ENCODE data around the gene DLX5. TPM values are rescaled to one million over a fixed set of nuclear protein-coding genes. Genes with fewer than 3 reads are reported as not detected.

Gene DLX5
- total RNA-seq, 4 donors from 2014 or later = 0.26 to 5.9 (median 0.52) TPM; not detected in 1

- H3K27me3 ChIP-seq = peaks cover 18 to 91% of the 10 kb centered on the region in 2 donors
Measured at GRCh38 chr7:96996111-96996957, 28.3 kb downstream of the DLX5 start.

GRCh38 chr7:96995406-96996110 lies 29.1 kb downstream of the DLX5 start:
- no peak for DNase-seq
- H3K4me1 ChIP-seq = no peaks in the 10 kb centered on the region
- H3K9me3 ChIP-seq = no peaks in the 10 kb centered on the region
- intact Hi-C loops (cut with DNase I; ENCODE audit: low total_unique reads) = no loop called here
- no peaks in the 10 kb centered on the region for H3K36me3 ChIP-seq
- no peak overlapping the region for H3K4me3 ChIP-seq
- H3K27me3 ChIP-seq = peaks cover 18 to 92% of the 10 kb centered on the region in 2 donors
- TF ChIP-seq POLR2A (IDR thresholded peaks at IDR 0.05) = no peak
- TF ChIP-seq, protein P1, sequence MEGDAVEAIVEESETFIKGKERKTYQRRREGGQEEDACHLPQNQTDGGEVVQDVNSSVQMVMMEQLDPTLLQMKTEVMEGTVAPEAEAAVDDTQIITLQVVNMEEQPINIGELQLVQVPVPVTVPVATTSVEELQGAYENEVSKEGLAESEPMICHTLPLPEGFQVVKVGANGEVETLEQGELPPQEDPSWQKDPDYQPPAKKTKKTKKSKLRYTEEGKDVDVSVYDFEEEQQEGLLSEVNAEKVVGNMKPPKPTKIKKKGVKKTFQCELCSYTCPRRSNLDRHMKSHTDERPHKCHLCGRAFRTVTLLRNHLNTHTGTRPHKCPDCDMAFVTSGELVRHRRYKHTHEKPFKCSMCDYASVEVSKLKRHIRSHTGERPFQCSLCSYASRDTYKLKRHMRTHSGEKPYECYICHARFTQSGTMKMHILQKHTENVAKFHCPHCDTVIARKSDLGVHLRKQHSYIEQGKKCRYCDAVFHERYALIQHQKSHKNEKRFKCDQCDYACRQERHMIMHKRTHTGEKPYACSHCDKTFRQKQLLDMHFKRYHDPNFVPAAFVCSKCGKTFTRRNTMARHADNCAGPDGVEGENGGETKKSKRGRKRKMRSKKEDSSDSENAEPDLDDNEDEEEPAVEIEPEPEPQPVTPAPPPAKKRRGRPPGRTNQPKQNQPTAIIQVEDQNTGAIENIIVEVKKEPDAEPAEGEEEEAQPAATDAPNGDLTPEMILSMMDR (IDR thresholded peaks at IDR 0.05) = no peak
- no peak overlapping the region for H3K27ac ChIP-seq

More at GRCh38 chr7:96996111-96996957, 28.3 kb downstream of the DLX5 start:
- intact Hi-C loops (cut with DNase I; ENCODE audit: low total_unique reads) = no loop called here
- no peak overlapping the region for H3K4me3 ChIP-seq
- no peak overlapping the region for H3K27ac ChIP-seq
- no peaks in the 10 kb centered on the region for H3K4me1 ChIP-seq
- no peak for TF ChIP-seq POLR2A (IDR thresholded peaks at IDR 0.05)
- TF ChIP-seq, protein P1 (IDR thresholded peaks at IDR 0.05) = no peak
- H3K9me3 ChIP-seq = no peaks in the 10 kb centered on the region
- H3K36me3 ChIP-seq = no peaks in the 10 kb centered on the region
- no peak for DNase-seq

- DNase-seq = no peak
- intact Hi-C loops (cut with DNase I; ENCODE audit: low total_unique reads) = no loop called here
- TF ChIP-seq, protein P1 (IDR thresholded peaks at IDR 0.05) = no peak
- no peak for TF ChIP-seq POLR2A (IDR thresholded peaks at IDR 0.05)
- H3K27ac ChIP-seq = no peak overlapping the region
- no peak overlapping the region for H3K4me3 ChIP-seq
- H3K36me3 ChIP-seq = no peaks in the 10 kb centered on the region
- H3K9me3 ChIP-seq = no peaks in the 10 kb centered on the region
- H3K27me3 ChIP-seq = peaks cover 18 to 89% of the 10 kb centered on the region in 2 donors
- H3K4me1 ChIP-seq = no peaks in the 10 kb centered on the region
Measured at GRCh38 chr7:96993980-96994379, 30.7 kb downstream of the DLX5 start.

DNA sequence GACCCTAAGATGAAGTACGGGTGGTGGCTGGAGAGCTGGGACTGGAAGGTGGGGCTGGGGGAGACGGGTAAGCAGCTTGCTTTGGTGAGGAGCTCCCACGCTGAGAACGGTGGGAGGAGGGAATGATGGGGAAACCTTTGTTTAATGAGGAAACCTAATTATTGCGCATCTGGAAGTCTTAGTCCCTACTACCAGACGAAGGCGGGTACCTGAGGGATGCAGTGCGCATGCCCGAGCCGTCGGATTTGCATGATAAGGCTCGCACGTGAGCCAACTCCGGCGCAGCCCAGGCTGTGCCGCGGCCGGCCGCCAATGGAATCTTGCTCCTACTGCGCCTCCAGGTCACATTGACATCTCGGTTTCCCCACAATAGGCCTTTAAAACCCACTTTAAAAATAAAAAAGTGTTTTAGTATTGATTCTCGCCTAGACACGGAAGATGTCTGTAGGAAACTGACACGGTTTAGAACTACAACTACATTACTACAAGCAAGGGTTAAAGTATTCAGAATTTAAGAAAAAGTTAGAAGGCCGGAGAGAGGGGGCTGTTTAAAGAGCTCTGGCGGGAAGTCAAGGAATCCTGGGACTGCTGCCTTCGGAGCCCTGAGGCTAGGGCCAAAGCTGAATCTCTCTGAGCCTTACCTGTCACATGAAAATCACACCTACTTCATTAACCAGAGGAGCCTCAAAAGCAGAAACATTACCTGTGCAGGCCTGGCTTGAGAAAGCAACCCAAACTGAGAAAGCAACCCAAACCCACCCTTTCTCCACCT lies 31.4 kb downstream of the DLX5 start:
- Histone ChIP-seq H3K36me3 (no peaks in the 10 kb centered on the region), H3K27ac (no peak overlapping the region), H3K4me3 (no peak overlapping the region), H3K4me1 (no peaks in the 10 kb centered on the region), H3K27me3 (peaks cover 18 to 83% of the 10 kb centered on the region in 2 donors), H3K9me3 (no peaks in the 10 kb centered on the region)
- intact Hi-C loops (cut with DNase I; ENCODE audit: low total_unique reads) = no loop called here
- DNase-seq = no peak
- no peak for TF ChIP-seq POLR2A (IDR thresholded peaks at IDR 0.05)
- TF ChIP-seq, protein P1 (IDR thresholded peaks at IDR 0.05) = no peak
